Measurements from ENCODE around the gene SETD4.
"Not testable (repeated sequence)": the region's sequence is repeated elsewhere in the genome, so short reads cannot be mapped to it uniquely, and the experiment has no call there.

The SETD4 gene

GRCh38 chr21:36076878-36077655, 16.7 kb upstream of the SETD4 start:
- DNase-seq: no peak

- no peak for DNase-seq
Observed at GRCh38 chr21:36075953-36076352, 15.6 kb upstream of the SETD4 start.

- no peak for DNase-seq
Observed at GRCh38 chr21:36075171-36075570, 14.8 kb upstream of the SETD4 start.

GRCh38 chr21:36073911-36074310, 13.6 kb upstream of the SETD4 start:
- not testable (repeated sequence) for DNase-seq

- DNase-seq: no peak
Observed at GRCh38 chr21:36073181-36073580, 12.9 kb upstream of the SETD4 start.

GRCh38 chr21:36072453-36073162, 12.3 kb upstream of the SETD4 start:
- DNase-seq: no peak

GRCh38 chr21:36070999-36071398, 10.7 kb upstream of the SETD4 start:
- DNase-seq: no peak

GRCh38 chr21:36069713-36070583, 9.6 kb upstream of the SETD4 start, which contains the start of gene CBR1:
Gene CBR1, plus strand, starts transcription at chr21:36070024. Its CDS starts 92 bp downstream, at chr21:36070116.
- DNase-seq: peak; percentile 90

GRCh38 chr21:36068748-36069398, 8.5 kb upstream of the SETD4 start:
- DNase-seq: no peak

- DNase-seq: no peak
Observed at GRCh38 chr21:36065497-36066036, 5.2 kb upstream of the SETD4 start.

- DNase-seq: no peak
Observed at GRCh38 chr21:36064085-36064460, 3.7 kb upstream of the SETD4 start.

GRCh38 chr21:36063375-36064084, 3.2 kb upstream of the SETD4 start:
- no peak for DNase-seq

GRCh38 chr21:36061445-36061844, 1.1 kb upstream of the SETD4 start:
- no peak for DNase-seq

GRCh38 chr21:36059823-36060158, 535 bp downstream of the SETD4 start:
- DNase-seq: no peak

- no peak for DNase-seq
Observed at GRCh38 chr21:36055551-36055950, 4.8 kb downstream of the SETD4 start.

- DNase-seq: no peak
Observed at GRCh38 chr21:36053715-36054062, 6.6 kb downstream of the SETD4 start.

GRCh38 chr21:36052860-36053714, 7.2 kb downstream of the SETD4 start:
- no peak for DNase-seq

- DNase-seq: no peak
Observed at GRCh38 chr21:36048357-36048756, 12.0 kb downstream of the SETD4 start.

- DNase-seq: no peak
Observed at GRCh38 chr21:36047139-36047538, 13.2 kb downstream of the SETD4 start.

- no peak for DNase-seq
Observed at GRCh38 chr21:36045993-36046392, 14.3 kb downstream of the SETD4 start.

GRCh38 chr21:36044056-36044455, 16.3 kb downstream of the SETD4 start:
- no peak for DNase-seq
